GM18907 (cell line): ENCODE measurements around the gene NMUR1.
A peak's percentile ranks its signal among the peaks of the same experiment; 100 is the strongest.

ENCODE experiments used
- ATAC-seq: cut with Tn5 transposase; IDR thresholded peaks from one replicate; pipeline ENCODE4 v1.9.1; 2021; ENCODE audit warnings: mild to moderate bottlenecking, moderate library complexity; ENCODE audit not compliant: unreplicated experiment

The NMUR1 gene

DNA sequence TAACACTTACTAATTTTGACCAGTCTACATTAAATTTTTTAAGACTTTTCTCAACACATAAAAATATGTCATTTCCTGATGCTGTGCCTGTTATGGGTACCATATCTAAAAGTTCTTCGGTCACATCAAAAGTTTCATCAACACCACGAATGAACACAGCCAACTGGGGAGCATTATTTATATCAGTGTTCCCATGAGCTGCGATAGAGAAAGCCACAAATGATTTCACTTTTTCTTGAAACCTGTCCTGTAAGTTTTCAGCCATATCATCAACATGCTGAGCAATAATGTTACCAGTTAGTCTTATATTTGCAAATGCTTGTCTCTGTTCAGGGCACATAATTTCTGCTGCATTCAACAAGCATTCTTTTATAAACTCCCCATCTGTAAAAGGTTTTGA is 35.6 kb downstream of the NMUR1 start:
- no peak for ATAC-seq

GRCh38 chr2:231490801-231491200 is 39.4 kb downstream of the NMUR1 start:
- ATAC-seq: no peak

DNA sequence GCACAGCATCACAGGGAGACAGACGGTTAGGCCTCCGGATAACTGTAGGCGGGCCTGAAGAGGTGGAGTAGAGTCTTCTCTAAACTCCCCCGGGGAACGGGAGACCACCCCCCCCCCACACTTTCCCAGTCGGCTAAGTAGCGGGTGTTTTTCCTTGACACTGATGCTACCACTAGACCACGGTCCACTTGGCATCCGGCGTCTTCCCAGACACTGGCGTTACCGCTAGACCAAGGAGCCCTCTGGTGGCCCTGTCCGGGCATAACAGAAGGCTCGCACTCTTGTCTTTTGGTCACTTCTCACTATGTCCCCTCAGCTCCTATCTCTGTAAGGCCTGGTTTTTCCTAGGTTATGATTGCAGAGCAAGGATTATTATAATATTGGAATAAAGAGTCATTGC is 40.3 kb downstream of the NMUR1 start:
- no peak for ATAC-seq

- ATAC-seq: no peak
Measured at GRCh38 chr2:231488331-231488730, 41.9 kb downstream of the NMUR1 start.

GRCh38 chr2:231486851-231487596 is 43.2 kb downstream of the NMUR1 start:
- ATAC-seq: no peak

DNA sequence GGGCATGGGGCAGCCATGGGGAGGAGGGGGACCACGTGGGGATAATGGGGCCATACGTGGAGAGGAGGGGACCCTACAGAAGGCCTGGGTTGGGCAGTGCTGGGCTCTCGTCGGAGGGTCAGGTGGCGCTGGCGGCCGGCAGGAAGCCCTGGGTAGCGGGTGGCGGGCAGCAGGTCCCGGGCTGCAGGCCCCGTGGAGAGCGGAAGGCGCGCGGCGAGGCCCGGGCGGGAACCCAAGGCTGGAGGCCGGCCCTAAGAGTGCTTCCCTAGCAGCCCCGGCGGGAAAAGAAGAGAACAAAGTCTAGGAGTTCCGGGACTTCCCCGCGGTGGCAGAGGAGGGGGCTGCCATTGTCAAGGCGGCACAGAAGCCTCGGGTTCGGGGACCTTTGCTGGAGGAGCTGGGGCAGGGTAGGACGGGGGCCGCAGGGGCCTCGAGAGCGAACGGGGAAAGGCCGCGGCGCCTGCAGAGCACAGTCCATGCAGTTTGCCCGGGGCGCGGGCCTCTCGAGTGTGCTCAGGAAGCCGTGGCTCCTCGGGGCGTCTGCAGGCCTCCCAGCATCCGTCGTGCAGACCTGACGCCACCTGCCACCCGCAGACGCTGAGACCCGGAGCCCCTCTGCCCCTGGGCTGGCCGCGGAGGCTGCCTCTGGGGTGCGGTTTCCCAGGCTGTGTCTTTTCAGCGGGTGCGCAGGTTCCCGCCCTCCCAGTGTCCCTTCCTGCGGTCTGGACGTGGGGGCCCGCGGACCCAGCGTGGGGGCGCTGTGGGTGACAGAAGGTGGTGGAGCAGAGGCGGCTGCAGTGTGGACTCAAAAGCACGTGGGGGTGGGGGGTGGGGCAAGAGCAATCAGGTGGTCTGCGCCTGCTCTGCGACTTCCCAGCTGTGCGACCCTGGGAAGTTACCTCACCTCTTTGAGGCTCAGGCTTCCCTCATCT is 46.6 kb downstream of the NMUR1 start:
- ATAC-seq: no peak

GRCh38 chr2:231482806-231483391 is 47.3 kb downstream of the NMUR1 start:
- ATAC-seq: peak; percentile 52

DNA sequence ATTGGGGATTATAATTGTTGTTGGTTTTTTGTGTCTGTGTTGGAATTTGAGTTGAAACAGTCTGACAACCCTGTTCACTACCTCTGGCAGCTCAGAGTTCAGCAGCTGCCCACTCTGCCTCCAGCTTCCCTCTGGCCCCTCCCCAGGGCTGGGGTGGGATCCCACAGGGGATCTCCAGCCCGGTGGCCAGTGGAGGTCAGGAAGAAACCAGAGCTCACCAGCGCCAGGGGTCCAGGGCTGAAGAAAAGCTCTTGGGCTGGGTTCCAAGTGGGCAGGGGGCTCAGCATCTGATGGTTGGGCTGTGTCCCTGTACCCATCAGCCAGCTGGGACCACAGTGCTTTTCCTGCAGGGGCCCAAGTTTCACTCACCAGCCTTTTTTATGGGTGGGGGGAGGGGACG is 49.5 kb downstream of the NMUR1 start:
- no peak for ATAC-seq

GRCh38 chr2:231479455-231479854 is 50.8 kb downstream of the NMUR1 start:
- no peak for ATAC-seq

GRCh38 chr2:231476920-231477319 is 53.3 kb downstream of the NMUR1 start:
- no peak for ATAC-seq

- no peak for ATAC-seq
Measured at GRCh38 chr2:231475965-231476364, 54.3 kb downstream of the NMUR1 start.
